Endothelial cell (in vitro differentiated cells): ENCODE measurements around the gene EXT2. TPM values are rescaled to one million over a fixed set of nuclear protein-coding genes. Genes with fewer than 3 reads are reported as not detected.

Source experiments
- DNase-seq: peaks from one replicate; pipeline ENCODE4 v3.0.0; 2021; ENCODE audit warnings: low spot score
- H3K27ac Mint-ChIP-seq: one replicate; pipeline ENCODE4 v1.8.0; 2021; ENCODE audit warnings: mixed read lengths, inconsistent platforms; ENCODE audit not compliant: unreplicated experiment
- H3K27me3 Mint-ChIP-seq: one replicate; pipeline ENCODE4 v1.8.0; 2021; ENCODE audit warnings: mild to moderate bottlenecking, moderate library complexity, mixed read lengths, inconsistent platforms; ENCODE audit not compliant: unreplicated experiment
- H3K36me3 Mint-ChIP-seq: one replicate; pipeline ENCODE4 v1.8.0; 2021; ENCODE audit warnings: mild to moderate bottlenecking, low read depth, mixed read lengths, inconsistent platforms; ENCODE audit not compliant: unreplicated experiment
- H3K4me1 Mint-ChIP-seq: one replicate; pipeline ENCODE4 v1.8.0; 2021; ENCODE audit warnings: mild to moderate bottlenecking, mixed read lengths, inconsistent platforms; ENCODE audit not compliant: unreplicated experiment
- H3K4me3 Mint-ChIP-seq: one replicate; pipeline ENCODE4 v1.8.0; 2021; ENCODE audit warnings: mild to moderate bottlenecking, mixed read lengths, inconsistent platforms; ENCODE audit not compliant: unreplicated experiment
- H3K9me3 Mint-ChIP-seq: one replicate; pipeline ENCODE4 v1.8.0; 2021; ENCODE audit warnings: mixed read lengths, inconsistent platforms; ENCODE audit not compliant: unreplicated experiment
- total RNA-seq: library from RNA; stranded (reverse); fragmentation: NEBNext Ultra II Directional; extraction: Animal tissue kit (Norgen Biotek cat#: 25700); gene quantifications from one replicate; pipeline ENCODE4 v1.2.1, GENCODE V29; 2021; ENCODE audit not compliant: unreplicated experiment
- TF ChIP-seq, protein P1 (sequence below): fragments of 200-600 bp; sonication (generic); IDR thresholded peaks from one replicate; pipeline ENCODE4 v1.5.0; 2021; ENCODE audit warnings: antibody characterized with exemption; ENCODE audit not compliant: unreplicated experiment

Gene EXT2
- total RNA-seq, 1 donor from 2014 or later: 96.8 TPM

DNA sequence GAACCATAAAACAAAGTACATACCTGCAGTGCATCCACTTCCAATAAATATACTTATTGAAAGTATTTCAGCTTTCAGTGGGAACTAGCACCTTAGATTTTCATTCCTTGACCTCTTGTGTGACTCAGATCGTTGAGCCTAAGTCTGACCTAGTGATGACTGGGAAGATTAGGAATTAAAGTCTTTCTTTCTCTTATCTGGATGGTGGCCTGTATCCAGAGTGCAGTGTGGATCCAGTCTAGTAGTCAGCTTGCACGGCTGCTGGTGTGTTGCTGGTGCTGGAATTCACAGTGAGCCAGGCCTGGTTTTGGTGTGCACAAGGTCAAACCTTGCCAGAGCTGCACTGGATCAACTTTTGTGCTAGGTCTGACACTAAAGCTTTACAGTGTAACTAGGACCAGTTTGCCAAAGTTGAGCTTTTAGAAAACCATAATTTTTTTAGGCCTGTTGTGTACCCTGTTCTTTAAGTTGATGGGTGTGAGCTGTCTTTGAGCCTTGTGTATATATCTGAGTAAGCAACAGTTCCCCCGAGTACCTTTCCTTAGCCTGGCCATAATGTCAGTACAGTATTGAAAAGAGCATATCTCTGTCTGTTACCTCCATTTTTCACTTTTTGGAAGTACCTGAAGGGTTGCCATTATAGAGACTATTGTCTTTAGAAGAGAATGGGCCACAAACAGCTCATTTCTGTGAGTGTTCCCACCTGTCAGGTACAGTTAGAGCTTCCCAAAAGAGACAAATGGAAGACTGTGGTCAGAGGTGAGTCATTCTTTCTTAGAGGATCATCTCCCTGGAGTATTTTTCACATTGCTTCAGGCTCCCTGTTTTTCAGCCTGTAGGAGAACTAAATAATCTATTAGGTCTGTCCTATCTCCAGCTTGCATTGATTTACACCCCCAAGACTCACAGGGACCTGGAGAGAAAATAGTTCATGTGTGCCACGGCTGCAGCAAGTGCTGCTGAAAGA lies 124.6 kb downstream of the EXT2 start:
- Mint-ChIP-seq H3K9me3 (no peaks in the 10 kb centered on the region), H3K27ac (no peak overlapping the region), H3K36me3 (no peaks in the 10 kb centered on the region), H3K27me3 (no peaks in the 10 kb centered on the region), H3K4me3 (no peak overlapping the region), H3K4me1 (no peaks in the 10 kb centered on the region)
- TF ChIP-seq, protein P1, sequence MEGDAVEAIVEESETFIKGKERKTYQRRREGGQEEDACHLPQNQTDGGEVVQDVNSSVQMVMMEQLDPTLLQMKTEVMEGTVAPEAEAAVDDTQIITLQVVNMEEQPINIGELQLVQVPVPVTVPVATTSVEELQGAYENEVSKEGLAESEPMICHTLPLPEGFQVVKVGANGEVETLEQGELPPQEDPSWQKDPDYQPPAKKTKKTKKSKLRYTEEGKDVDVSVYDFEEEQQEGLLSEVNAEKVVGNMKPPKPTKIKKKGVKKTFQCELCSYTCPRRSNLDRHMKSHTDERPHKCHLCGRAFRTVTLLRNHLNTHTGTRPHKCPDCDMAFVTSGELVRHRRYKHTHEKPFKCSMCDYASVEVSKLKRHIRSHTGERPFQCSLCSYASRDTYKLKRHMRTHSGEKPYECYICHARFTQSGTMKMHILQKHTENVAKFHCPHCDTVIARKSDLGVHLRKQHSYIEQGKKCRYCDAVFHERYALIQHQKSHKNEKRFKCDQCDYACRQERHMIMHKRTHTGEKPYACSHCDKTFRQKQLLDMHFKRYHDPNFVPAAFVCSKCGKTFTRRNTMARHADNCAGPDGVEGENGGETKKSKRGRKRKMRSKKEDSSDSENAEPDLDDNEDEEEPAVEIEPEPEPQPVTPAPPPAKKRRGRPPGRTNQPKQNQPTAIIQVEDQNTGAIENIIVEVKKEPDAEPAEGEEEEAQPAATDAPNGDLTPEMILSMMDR: no peak
- no peak for DNase-seq

DNA sequence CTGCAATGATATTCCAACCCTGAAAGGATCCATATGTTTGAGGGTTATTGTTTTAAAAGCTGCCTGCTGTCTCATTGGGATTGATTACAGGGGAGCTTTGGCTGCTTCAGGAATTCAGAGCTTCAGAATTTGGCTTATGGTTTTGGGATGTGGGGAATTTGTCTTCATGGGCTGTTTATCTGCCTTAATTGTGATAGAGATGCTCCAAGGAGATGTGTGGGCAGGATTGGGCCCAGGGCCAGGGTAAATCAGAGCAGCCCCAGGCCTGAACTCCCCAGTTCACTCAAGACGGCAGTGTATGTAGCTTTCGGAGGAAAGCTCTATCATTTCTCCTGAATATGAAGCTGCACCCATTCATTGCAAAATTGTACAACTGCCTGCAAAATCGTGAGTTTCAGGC lies 126.0 kb downstream of the EXT2 start:
- Mint-ChIP-seq H3K4me3 (no peak overlapping the region), H3K36me3 (no peaks in the 10 kb centered on the region), H3K27me3 (no peaks in the 10 kb centered on the region), H3K27ac (no peak overlapping the region), H3K9me3 (no peaks in the 10 kb centered on the region), H3K4me1 (no peaks in the 10 kb centered on the region)
- TF ChIP-seq, protein P1: no peak
- DNase-seq: no peak

DNA sequence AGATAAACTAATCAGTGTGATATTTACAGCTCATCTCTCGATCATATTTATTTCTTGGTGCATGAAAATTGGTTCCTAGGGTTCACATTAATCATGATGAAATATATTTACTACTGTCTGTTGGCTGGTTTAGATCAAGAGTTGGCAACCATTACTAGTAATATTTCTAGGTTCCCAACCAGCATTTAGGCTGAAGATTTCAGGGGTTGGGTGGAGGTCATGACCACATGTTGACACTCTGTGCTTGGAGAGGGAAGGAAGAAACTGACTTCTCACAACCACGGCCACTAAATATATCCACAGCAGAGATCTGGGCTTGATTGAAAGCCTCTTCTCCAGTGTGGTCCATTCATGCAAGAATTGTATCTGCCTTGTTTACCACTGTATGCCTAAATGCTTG lies 126.5 kb downstream of the EXT2 start:
- TF ChIP-seq, protein P1: no peak
- no peak for DNase-seq
- no peaks in the 10 kb centered on the region for H3K27me3 Mint-ChIP-seq
- no peak overlapping the region for H3K4me3 Mint-ChIP-seq
- no peaks in the 10 kb centered on the region for H3K36me3 Mint-ChIP-seq
- no peaks in the 10 kb centered on the region for H3K9me3 Mint-ChIP-seq
- no peak overlapping the region for H3K27ac Mint-ChIP-seq
- H3K4me1 Mint-ChIP-seq: no peaks in the 10 kb centered on the region

DNA sequence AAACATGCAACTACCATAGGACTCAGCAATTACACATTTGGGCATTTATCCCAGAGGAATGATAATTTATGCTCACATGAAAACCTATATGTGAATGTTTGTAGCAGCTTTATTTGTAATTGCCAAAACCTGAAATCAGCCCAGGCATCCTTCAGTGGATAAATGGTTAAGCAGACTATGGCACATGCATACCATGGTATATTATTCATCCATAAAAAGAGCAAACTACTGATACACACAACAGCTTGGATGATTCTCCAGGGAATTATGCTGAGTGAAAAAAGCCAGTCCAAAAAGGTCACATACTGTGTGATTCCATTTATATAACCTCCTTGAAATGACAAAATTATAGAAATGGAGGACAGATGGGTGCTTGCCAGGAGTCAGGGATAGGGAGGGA lies 127.8 kb downstream of the EXT2 start:
- H3K9me3 Mint-ChIP-seq: no peaks in the 10 kb centered on the region
- no peak overlapping the region for H3K27ac Mint-ChIP-seq
- no peaks in the 10 kb centered on the region for H3K36me3 Mint-ChIP-seq
- TF ChIP-seq, protein P1: no peak
- no peak for DNase-seq
- H3K4me3 Mint-ChIP-seq: no peak overlapping the region
- H3K27me3 Mint-ChIP-seq: no peaks in the 10 kb centered on the region
- no peaks in the 10 kb centered on the region for H3K4me1 Mint-ChIP-seq

DNA sequence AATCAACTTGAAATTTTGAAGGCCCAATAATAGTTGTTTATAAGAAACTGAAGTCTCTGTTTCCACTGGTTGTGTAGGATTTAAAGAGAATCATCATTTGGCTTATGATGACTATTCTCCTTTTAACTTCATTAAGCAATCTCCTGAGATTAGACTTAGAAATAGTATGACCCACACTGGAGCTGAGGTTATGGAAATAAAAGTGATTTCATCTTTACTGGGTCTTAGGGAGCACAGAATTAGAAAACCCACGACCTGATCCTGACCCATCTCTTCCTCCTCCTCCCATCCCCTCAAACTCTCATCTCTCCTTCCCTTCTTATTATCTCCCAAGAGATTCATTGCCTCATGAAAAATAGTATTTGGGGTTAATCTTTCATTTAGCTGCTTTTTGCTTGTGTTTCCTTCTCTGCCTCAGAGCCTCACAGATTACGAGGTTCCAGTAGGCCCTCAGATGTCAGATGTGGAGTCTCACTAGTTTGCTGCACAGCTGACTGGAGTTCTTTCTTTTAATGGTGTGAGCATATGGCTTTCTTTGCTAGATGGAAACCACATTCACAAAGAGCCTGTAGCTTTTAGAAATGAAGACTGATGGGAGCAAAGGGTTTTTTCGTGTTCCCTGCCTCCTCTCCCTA lies 129.5 kb downstream of the EXT2 start:
- TF ChIP-seq, protein P1: no peak
- no peaks in the 10 kb centered on the region for H3K36me3 Mint-ChIP-seq

More for the DNA sequence above, 129.5 kb downstream of the EXT2 start:
- H3K27ac Mint-ChIP-seq: no peak overlapping the region
- DNase-seq: no peak
- no peaks in the 10 kb centered on the region for H3K27me3 Mint-ChIP-seq
- no peaks in the 10 kb centered on the region for H3K9me3 Mint-ChIP-seq
- H3K4me1 Mint-ChIP-seq: no peaks in the 10 kb centered on the region
- no peak overlapping the region for H3K4me3 Mint-ChIP-seq
